Ishikawa (cell line): ENCODE results near the gene FADS2.

ENCODE experiments used
- CEBPB ChIP-seq: IDR thresholded peaks from 2 replicates; pipeline ENCODE4 v1.6.1; 2012
- CREB1 ChIP-seq: IDR thresholded peaks from 2 replicates; pipeline ENCODE4 v1.6.1; 2012; ENCODE audit warnings: low read depth
- NFIC ChIP-seq: IDR thresholded peaks from 2 replicates; pipeline ENCODE4 v1.6.1; 2012

- TF ChIP-seq NFIC = no peak
- no peak for TF ChIP-seq CREB1
- TF ChIP-seq CEBPB = no peak
Measured at GRCh38 chr11:61836193-61836592, 8.1 kb downstream of the FADS2 start.
